ENCODE data around the gene LACRT.

Gene LACRT

GRCh38 chr12:54603173-54603814, 31.4 kb downstream of the LACRT start:
- in situ Hi-C loops (cut with HindIII; ENCODE audit: low sequenced_read_pairs): no loop called here

- in situ Hi-C loops (cut with HindIII; ENCODE audit: low sequenced_read_pairs): no loop called here
Observed at GRCh38 chr12:54602661-54603060, 32.0 kb downstream of the LACRT start.

DNA sequence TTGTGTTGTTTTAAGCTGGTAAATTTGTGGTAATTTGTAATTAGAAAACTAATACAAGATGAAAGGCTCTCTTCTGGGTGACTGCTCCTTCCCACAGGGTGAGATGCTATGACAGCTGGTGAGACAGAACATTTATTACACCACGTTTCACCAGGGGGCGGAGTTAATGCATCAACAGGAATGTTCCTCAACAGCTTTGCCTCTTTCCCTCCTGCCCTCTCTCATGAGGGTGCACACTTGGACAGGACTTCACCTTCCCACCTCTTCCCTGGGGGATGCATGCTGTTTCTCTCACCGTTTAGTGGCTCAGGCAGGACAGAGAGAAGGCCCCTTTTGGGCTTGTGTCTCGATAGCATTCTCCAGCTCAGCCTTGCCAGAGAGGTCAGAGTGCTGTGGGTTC, 32.9 kb downstream of the LACRT start:
- in situ Hi-C loops (cut with HindIII; ENCODE audit: low sequenced_read_pairs): no loop called here

GRCh38 chr12:54598970-54599369, 35.7 kb downstream of the LACRT start:
- in situ Hi-C loops (cut with HindIII; ENCODE audit: low sequenced_read_pairs): no loop called here

GRCh38 chr12:54596526-54596946, 38.2 kb downstream of the LACRT start:
- in situ Hi-C loops (cut with HindIII; ENCODE audit: low sequenced_read_pairs): no loop called here

GRCh38 chr12:54595471-54595870, 39.2 kb downstream of the LACRT start:
- in situ Hi-C loops (cut with HindIII; ENCODE audit: low sequenced_read_pairs): no loop called here

DNA sequence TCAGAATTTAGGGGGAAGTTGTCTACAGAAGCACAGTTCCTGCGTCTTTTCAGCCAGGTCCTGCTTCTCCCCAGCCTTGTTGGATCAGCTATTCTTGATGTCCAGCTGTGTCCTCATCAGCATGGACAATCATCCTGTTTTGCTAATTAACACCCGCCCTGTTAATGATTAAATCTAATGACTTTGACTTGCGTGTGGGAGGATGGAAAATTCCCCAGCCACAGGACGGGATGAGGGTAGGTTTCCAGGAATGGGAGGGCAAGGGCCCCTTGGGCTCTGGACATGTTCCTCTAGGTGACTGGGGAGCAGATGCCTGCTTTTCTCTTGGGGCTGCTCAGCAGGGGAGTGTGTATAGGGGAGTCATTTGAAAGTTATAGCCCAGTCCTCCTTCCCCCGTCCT, 41.0 kb downstream of the LACRT start:
- in situ Hi-C loops (cut with HindIII; ENCODE audit: low sequenced_read_pairs): no loop called here

- in situ Hi-C loops (cut with HindIII; ENCODE audit: low sequenced_read_pairs): no loop called here
Observed at GRCh38 chr12:54593135-54593534, 41.6 kb downstream of the LACRT start.

GRCh38 chr12:54592316-54592715, 42.4 kb downstream of the LACRT start:
- in situ Hi-C loops (cut with HindIII; ENCODE audit: low sequenced_read_pairs): no loop called here

DNA sequence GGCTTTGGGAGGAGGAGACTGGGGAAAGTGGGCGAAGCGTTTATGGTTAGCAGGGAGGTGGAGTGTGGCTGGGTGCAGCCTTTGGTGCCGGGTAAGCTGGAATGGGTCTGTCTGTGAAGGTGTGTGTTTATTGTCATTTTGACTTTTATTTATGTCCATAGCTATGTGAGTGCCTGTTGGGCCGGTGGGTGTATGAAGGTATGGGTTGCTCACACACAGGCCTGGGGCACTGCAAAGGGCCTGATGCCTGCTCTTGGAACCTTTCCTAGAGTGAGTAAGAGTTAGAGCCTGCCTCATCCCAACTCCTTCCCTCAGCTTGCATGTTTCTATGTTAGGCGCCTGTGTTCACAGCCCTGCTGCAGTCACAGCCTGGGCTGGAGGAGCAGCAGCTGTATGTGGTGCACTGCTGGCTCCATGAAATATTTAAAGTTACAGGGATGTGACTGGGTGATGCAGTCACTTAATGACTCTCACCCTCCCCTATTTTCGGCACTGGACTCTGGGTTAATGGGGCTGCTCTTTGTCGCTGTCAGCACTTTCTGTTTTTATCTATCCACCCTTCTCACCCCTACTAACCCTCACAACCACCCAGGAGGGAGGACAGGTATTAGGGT, 43.6 kb downstream of the LACRT start:
- in situ Hi-C loops (cut with HindIII; ENCODE audit: low sequenced_read_pairs): no loop called here

- in situ Hi-C loops (cut with HindIII; ENCODE audit: low sequenced_read_pairs): no loop called here
Observed at GRCh38 chr12:54589964-54590363, 44.7 kb downstream of the LACRT start.

- in situ Hi-C loops (cut with HindIII; ENCODE audit: low sequenced_read_pairs): no loop called here
Observed at GRCh38 chr12:54588890-54589267, 45.8 kb downstream of the LACRT start.

DNA sequence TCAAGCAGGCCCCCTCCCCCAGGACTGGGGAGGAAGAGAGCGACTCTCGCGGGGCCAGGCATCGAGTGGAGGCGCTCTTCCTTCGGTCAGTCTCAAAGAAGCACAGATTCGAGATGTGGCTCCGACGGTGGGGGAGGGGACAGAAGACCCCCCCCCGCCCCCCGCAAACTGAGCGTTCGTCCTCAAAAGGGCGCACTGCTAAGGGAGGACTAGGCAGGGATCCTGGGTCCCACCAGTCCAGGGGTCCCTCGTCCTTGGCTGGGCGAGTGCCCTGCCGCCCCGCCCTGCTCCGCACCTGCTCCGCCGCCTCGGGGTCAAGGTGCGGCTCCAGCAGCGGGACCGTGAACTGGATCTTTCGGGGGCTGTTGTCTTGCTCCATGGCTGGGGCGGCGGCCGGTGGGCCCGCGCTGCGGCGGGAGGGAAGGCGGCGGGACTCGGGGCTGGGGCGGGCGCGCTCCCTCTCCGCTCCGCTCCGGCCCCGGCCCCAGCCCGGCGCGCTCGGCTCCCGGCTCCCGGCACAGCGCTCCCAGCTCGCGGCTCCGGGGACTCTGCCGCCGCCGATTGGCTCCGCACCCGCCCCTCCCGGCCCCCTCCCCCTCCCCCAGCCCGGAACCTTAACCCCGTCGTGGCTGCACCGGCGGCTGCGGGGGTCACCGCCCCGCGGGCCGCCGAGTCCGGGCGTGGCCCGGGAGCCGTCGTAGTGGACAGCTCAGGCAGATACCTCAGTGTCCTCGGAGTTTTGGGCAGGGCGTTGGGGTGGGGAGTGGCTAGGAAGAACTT, 46.4 kb downstream of the LACRT start, which contains the start of gene PPP1R1A:
Gene PPP1R1A, minus strand, starts transcription at position 550 of the 780 bp plus-strand sequence. Its CDS starts 171 bp downstream, at position 379.
- in situ Hi-C loops (cut with HindIII; ENCODE audit: low sequenced_read_pairs): no loop called here

GRCh38 chr12:54587315-54587873, 47.3 kb downstream of the LACRT start:
- in situ Hi-C loops (cut with HindIII; ENCODE audit: low sequenced_read_pairs): no loop called here

DNA sequence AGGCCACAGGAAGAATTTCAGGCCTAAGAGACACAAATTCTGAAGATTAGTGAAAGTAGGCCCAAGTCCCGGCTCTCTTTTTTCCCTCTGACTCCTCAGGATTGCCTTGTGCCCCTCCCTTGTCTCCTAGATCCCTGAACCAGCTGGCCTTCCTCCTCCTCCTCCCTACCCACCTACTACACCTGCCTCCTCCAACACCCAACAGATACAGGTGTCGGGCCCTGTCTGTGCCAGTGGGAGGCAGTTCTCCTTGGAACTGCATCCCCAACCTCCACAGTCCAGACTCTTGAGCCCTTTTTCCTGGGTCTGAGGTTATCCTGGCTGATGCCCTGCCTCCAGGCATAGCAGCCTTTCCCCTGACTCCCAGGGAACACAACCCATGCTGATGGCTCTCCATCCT, 48.1 kb downstream of the LACRT start:
- in situ Hi-C loops (cut with HindIII; ENCODE audit: low sequenced_read_pairs): no loop called here

- in situ Hi-C loops (cut with HindIII; ENCODE audit: low sequenced_read_pairs): no loop called here
Observed at GRCh38 chr12:54585243-54585642, 49.5 kb downstream of the LACRT start.

GRCh38 chr12:54584128-54584527, 50.6 kb downstream of the LACRT start:
- in situ Hi-C loops (cut with HindIII; ENCODE audit: low sequenced_read_pairs): no loop called here

GRCh38 chr12:54583726-54584125, 51.0 kb downstream of the LACRT start:
- in situ Hi-C loops (cut with HindIII; ENCODE audit: low sequenced_read_pairs): no loop called here

DNA sequence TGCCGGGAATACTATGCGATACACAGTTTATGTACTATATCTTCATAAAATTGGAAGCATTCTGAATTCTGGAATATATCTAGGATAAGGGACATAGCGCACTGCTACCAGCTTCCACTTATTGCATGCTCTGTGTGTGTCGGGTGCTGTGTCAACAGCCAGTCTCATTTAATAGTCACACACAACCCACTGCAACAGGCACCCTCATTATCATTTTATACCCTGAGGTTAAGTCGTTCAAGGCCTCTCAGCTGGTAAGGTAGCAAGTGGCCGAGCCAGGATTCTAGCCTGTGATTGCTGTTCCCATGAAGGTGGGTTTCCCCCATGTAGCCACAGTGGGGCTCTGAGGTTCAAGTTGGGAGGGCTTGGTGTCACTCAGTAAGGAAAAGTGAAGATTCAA, 53.3 kb downstream of the LACRT start:
- in situ Hi-C loops (cut with HindIII; ENCODE audit: low sequenced_read_pairs): no loop called here

Data from DLD1 (cell line).